GM21423 (cell line): Measurements from ENCODE around the gene PDZD2.
"Not testable (repeated sequence)": the region's sequence is repeated elsewhere in the genome, so short reads cannot be mapped to it uniquely, and the experiment has no call there.

Experiments used
- ATAC-seq: cut with Tn5 transposase; IDR thresholded peaks from one replicate; pipeline ENCODE4 v1.9.1; 2021; ENCODE audit warnings: mild to moderate bottlenecking, moderate library complexity; ENCODE audit not compliant: unreplicated experiment

The PDZD2 gene

DNA sequence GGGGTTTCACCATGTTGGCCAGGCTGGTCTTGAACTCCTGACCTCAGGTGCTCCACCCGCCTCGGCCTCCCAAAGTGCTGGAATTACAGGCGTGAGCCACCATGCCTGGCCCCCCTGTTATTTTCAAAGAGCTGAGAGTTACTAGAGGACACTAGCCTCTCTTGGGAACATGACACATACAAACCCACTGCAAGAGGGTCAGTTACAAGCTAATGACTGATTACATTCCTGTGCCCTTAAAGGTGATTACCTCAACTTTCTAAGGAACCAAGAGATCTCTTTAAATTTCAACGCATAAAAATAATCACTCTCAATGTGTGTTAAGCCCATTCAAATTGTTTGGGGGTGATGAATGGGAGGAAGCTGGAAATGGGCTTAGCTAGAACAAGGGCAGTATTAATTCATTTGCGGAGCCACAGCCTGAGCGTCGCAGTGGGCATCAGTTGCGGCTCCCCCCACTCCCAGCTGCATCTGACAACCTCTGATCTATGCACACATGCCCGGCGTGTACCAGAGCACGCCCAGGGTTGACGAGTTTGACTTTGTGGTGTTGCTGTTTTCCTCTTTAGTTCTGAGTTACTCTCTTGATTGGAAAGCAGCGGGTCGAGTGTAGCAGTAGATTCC is 388.3 kb downstream of the PDZD2 start:
- ATAC-seq, result no peak

DNA sequence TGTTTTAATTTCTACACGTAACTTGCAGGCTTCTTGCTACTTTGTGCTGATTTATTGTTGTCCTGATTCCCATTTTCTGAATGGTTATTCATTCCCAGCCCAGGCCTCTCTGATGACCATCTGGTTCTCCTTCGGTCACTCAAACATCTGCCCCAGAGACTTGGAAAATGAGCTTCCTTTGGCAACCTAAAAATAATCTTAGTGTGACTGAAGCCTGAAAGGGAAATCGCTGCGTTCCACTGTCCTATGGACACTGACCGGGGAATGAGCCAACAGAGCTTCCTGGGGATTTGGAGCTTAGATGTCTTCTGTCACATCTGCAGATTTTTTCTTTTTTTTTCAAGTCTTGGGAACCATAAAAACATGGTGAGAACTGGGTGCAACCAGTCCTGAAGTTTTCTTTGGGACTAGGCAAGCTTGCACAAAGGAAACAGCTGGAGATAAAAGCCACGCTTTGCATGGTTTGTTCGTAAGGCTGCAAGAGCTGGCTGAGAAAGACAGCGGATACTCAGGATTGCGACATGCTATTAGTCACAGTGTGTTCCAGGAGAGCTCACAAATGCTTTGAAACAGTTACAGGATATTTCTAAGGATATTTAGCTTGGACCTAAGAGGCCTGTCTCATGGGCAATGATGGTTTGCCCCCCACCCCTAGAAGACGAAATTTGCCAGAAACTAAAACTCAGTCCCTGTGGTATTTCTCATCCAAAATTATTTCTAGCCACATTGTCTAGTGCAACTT is 389.0 kb downstream of the PDZD2 start:
- ATAC-seq, result no peak

DNA sequence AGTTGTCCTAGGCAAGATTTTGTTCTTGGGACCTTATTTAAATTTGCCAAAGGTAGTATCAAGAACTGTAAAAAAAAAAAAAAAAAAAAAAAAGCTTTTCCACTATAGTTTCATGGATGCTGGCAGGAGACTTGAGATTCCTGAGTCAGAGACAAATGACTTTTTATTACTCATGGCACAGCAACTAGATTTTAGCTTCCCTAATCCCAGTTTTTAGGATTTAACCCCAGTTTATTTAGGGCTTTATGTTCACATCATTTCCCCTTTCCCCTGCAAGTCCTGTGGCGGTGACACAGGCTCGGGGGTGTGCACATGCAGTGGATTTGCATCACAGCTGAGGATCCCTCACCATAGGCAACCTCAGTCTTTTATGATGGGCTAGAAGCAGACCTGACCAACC is 390.3 kb downstream of the PDZD2 start:
- no peak for ATAC-seq

- no peak for ATAC-seq
Observed at GRCh38 chr5:32029781-32030180, 390.9 kb downstream of the PDZD2 start.

DNA sequence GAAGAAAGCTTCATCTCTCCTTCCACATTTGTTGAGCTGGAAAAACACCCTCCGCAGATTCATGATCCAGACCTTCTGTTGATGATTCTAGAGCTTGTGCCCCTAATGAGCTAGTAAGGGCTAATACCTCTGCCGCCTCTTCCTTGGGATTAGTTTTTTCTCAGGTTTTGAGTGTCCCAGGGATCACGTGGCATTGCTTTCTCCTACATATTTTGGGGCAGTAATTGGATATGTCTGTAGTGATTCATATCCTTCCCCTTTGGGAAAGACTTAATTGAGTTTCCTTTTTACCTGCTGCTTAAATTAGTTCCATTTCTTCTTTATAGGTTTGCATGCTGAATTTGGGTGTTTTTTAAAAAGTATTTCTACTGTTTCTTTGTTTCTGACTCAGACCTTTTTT is 391.3 kb downstream of the PDZD2 start:
- no peak for ATAC-seq

DNA sequence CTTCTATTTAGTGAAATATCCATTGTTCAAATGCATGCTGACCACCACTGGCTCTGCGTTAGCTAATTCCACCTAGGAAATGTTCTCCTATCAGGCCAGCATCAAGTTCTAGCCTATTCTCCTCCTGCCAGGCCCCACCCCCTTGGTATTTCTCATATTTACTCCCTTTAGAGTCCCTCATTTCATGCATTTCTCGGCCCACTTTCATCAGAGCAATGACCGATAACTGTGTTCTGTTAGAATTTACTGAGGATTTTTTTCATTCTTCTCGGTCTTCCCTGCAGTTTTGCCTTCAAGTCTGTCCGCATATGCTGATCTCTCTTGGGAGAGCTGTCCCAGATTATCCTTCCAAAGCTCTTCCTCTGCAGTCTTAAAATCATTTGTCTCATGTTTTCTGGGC is 391.8 kb downstream of the PDZD2 start:
- ATAC-seq, result no peak

GRCh38 chr5:32031089-32031488 is 392.2 kb downstream of the PDZD2 start:
- no peak for ATAC-seq

- ATAC-seq, result no peak
Observed at GRCh38 chr5:32038523-32038922, 399.6 kb downstream of the PDZD2 start.

DNA sequence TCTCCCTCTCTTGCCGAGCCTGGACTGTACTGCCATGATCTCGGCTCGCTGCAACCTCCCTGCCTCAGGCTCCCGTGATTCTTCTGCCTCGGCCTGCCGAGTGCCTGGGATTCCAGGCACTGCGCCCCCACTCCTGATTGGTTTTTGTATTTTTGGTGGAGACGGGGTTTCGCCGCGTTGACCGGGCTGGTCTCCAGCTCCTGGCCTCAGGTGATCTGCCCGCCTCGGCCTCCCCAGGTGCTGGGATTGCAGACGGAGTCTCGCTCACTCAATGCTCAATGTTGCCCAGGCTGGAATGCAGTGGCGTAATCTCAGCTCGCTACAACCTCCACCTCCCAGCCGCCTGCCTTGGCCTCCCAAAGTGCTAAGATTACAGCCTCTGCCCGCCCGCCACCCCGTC is 400.2 kb downstream of the PDZD2 start:
- ATAC-seq, result not testable (repeated sequence)

- not testable (repeated sequence) for ATAC-seq
Observed at GRCh38 chr5:32039601-32040000, 400.7 kb downstream of the PDZD2 start.

DNA sequence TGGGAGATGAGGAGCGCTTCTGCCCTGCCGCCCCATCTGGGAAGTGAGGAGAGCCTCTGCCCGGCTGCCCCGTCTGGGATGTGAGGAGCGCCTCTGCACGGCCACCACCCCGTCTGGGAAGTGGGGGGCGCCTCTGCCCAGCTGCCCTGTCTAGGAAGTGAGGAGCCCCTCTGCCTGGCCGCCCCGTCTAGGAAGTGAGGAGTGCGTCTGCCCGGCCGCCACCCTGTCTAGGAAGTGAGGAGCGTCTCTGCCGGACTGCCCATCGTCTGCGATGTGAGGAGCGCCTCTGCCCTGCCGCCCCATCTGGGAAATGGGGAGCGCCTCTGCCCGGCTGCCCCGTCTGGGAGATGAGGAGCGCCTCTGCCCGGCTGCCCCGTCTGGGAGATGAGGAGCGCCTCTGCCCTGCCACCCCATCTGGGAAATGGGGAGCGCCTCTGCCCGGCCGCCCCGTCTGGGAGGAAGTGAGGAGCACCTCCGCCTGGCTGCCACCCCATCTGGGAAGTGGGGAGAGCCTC is 401.3 kb downstream of the PDZD2 start:
- ATAC-seq, result not testable (repeated sequence)

GRCh38 chr5:32042551-32042961 is 403.6 kb downstream of the PDZD2 start:
- ATAC-seq, result no peak

GRCh38 chr5:32043105-32043504 is 404.2 kb downstream of the PDZD2 start:
- no peak for ATAC-seq

GRCh38 chr5:32044434-32044833 is 405.5 kb downstream of the PDZD2 start:
- ATAC-seq, result no peak

DNA sequence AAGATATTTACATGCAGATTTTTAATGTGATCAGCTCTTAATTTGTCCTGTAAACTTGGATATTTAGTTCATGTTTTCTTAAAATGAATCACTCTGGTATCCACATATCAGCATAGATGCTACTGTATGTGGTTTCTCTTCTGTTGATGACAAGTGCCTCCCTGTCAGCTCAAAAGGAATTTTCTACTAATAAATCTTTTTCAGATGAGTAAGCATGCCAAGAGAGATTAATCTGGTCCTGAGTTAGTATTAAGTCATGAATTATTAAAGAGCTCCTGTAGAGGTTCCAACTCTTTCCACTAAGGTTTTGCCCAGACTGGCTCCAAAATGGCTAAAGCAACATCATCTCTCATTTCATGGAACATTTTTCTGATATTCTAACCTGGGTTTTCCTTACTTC is 406.0 kb downstream of the PDZD2 start:
- no peak for ATAC-seq

DNA sequence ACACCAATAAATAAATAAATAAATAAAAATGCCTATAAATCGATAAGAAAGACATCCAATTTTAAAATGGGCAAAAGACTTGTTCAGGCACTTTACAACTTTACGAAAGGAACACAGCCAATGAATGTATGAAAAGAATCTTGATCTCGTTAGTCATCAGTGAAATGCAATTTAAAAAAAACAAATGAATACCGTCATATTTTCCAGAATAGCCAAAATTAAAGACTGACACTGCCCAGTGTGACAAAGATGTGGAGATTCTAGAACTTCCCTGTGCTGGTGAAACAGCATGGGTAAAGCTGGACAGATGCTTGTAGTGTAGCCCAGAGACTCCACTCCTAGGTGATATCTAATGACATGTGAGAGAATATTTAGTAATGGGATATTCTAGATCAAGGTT is 408.1 kb downstream of the PDZD2 start:
- ATAC-seq, result no peak

- ATAC-seq, result no peak
Observed at GRCh38 chr5:32051796-32052195, 412.9 kb downstream of the PDZD2 start.

DNA sequence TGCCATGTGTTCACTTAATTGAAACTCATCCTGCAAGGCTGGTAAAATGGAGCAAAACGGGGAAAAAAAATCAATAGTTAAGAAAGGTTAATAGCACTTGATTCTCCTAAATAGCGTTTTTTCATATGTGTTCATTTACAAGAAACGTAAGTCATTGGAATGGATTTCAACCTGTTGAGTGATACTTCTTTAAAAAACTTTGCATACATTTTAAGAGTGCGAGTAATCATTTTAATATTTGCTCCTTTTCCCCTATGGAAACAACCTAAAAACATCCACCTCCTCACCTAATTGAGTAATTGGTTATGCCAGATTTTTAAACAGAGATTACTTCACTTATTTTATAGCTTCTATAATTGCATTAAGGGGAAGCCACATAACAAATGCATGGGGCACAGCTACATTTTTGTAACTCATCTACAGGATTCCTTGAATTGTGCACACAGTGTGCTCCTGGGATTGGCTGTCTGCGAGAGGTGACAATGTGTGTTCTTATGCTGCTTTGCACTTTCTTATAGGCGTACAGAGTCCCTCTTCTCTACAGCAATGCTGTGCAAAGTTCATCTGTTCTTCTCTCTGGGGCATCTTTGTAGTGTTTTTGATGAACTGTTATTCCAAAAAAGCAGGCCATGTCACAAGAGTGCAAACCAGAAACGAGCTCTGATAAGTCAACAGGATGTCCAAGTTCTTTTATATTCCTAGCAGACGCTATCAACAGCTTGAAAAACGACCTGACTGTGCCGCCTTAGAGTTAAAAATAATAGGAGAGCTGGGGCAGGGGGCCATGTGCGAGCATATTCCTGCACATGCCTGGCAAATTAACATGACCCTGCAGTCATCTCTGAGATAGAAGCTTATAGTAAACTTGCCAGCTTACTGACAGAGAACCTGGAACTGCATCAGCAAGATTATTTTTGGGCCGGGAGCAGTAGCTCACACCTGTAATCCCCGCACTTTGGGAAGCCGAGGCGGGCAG is 417.2 kb downstream of the PDZD2 start:
- no peak for ATAC-seq

DNA sequence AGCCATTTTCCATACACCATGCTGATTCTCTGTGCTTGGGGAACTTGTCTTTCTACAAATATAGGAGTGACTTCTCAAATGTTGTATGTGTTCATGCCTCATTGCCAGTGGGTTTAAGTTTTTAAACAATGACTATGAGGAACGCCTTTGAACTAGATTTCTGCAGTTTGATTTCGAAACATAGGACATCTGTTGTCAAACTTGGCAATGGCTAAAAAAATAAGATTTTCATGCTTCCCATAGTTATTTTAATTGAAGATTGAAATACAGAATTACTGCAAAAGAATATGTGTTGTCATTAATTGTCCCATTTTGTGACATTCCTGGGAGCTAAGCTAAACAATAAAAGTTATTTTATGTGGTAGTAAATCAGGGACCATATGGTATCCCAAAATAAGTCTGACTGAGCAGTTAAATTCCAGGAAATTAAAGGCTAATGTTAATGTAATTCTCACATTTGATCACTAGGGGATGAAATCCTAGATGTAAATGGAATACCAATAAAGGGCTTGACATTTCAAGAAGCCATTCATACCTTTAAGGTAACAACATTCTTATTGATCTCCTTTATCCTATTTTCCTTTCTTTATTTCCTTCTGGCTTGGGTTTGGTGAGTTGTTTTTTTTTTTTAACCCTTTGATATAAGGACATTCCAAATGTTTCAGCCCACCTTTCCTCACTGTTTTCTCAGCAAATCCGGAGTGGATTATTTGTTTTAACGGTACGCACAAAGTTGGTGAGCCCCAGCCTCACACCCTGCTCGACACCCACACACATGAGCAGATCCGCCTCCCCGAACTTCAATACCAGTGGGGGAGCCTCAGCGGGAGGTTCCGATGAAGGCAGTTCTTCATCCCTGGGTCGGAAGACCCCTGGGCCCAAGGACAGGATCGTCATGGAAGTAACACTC is 418.5 kb downstream of the PDZD2 start:
- ATAC-seq, result no peak

GRCh38 chr5:32058101-32058500 is 419.2 kb downstream of the PDZD2 start:
- ATAC-seq, result no peak
